MM.1S (cell line): ENCODE measurements around the gene HELZ.
"Not testable (repeated sequence)": the region's sequence is repeated elsewhere in the genome, so short reads cannot be mapped to it uniquely, and the experiment has no call there.

Source experiments
- EZH2phosphoT487 ChIP-seq: fragments of 300-600 bp; sonication (generic); IDR thresholded peaks from 2 replicates; pipeline ENCODE4 v1.6.1; 2018; ENCODE audit warnings: antibody characterized with exemption, low read length
- TF ChIP-seq, protein P1 (sequence below): fragments of 300-600 bp; sonication (generic); IDR thresholded peaks from 2 replicates; pipeline ENCODE4 v1.5.1; 2016; ENCODE audit warnings: antibody characterized with exemption, low read length, mixed read lengths

DNA sequence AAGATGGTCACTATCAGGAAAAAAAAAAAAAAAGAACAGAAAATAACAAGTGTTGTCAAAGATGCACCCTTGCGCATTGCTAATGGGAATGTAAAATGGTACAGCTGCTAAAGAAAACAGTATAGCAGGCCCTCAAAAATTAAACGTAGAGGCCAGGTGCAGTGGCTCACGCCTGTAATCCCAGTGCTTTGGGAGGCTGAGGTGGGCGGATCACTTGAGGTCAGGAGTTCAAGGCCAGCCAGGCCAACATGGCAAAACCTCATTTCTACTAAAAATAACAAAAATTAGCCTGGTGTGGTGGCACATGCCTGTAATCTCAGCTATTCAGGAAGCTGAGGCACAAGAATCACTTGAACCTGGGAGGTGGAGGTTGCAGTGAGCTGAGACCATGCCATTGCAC lies 6.6 kb upstream of the HELZ start:
- TF ChIP-seq, protein P1, sequence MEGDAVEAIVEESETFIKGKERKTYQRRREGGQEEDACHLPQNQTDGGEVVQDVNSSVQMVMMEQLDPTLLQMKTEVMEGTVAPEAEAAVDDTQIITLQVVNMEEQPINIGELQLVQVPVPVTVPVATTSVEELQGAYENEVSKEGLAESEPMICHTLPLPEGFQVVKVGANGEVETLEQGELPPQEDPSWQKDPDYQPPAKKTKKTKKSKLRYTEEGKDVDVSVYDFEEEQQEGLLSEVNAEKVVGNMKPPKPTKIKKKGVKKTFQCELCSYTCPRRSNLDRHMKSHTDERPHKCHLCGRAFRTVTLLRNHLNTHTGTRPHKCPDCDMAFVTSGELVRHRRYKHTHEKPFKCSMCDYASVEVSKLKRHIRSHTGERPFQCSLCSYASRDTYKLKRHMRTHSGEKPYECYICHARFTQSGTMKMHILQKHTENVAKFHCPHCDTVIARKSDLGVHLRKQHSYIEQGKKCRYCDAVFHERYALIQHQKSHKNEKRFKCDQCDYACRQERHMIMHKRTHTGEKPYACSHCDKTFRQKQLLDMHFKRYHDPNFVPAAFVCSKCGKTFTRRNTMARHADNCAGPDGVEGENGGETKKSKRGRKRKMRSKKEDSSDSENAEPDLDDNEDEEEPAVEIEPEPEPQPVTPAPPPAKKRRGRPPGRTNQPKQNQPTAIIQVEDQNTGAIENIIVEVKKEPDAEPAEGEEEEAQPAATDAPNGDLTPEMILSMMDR: not testable (repeated sequence)
- TF ChIP-seq EZH2phosphoT487: not testable (repeated sequence)
